WERI-Rb-1 (cell line): ENCODE measurements around the gene SEZ6.

Experiments
- DNase-seq: peaks from one replicate; pipeline ENCODE4 v3.0.0-alpha.2; 2020
- H3K27ac ChIP-seq: fragments of 250-450 bp; sonication (Bioruptor Pico); 2 replicates; pipeline ENCODE4 v1.5.1; 2020; ENCODE audit warnings: mild to moderate bottlenecking, moderate library complexity
- H3K27me3 ChIP-seq: fragments of 250-450 bp; sonication (Bioruptor Pico); 2 replicates; pipeline ENCODE4 v1.5.1; 2021; ENCODE audit warnings: mild to moderate bottlenecking, low read depth, moderate library complexity; ENCODE audit not compliant: insufficient read depth, severe bottlenecking
- H3K36me3 ChIP-seq: fragments of 250-450 bp; sonication (Bioruptor Pico); 2 replicates; pipeline ENCODE4 v1.5.1; 2020; ENCODE audit warnings: mild to moderate bottlenecking, moderate library complexity
- H3K4me3 ChIP-seq: 2 replicates; pipeline ENCODE4 v1.5.1; 2011; ENCODE audit warnings: low read depth, mild to moderate bottlenecking, control low read depth, low read length
- H3K9me3 ChIP-seq: fragments of 250-450 bp; sonication (Bioruptor Pico); 2 replicates; pipeline ENCODE4 v1.5.1; 2021; ENCODE audit warnings: mild to moderate bottlenecking, moderate library complexity; ENCODE audit not compliant: severe bottlenecking
- CTCF ChIP-seq: IDR thresholded peaks from 2 replicates; pipeline ENCODE4 v1.5.1; 2011; ENCODE audit warnings: low read depth, mild to moderate bottlenecking, control low read depth, inconsistent platforms, low read length

The SEZ6 gene

GRCh38 chr17:28957992-28958355 is 47.9 kb downstream of the SEZ6 start:
- H3K4me3 ChIP-seq: no peak overlapping the region
- no peak for TF ChIP-seq CTCF
- H3K27me3 ChIP-seq: no peaks in the 10 kb centered on the region
- H3K36me3 ChIP-seq: peaks cover 71% of the 10 kb centered on the region
- no peak overlapping the region for H3K27ac ChIP-seq
- no peaks in the 10 kb centered on the region for H3K9me3 ChIP-seq
- no peak for DNase-seq

GRCh38 chr17:28957277-28957991 is 48.4 kb downstream of the SEZ6 start:
- Histone ChIP-seq H3K36me3 (peaks cover 71% of the 10 kb centered on the region), H3K27ac (no peak overlapping the region), H3K4me3 (no peak overlapping the region), H3K9me3 (no peaks in the 10 kb centered on the region), H3K27me3 (no peaks in the 10 kb centered on the region)
- no peak for DNase-seq
- TF ChIP-seq CTCF: no peak

- no peak overlapping the region for H3K27ac ChIP-seq
- TF ChIP-seq CTCF: no peak
- peaks cover 65% of the 10 kb centered on the region for H3K36me3 ChIP-seq
- DNase-seq: no peak
- no peaks in the 10 kb centered on the region for H3K27me3 ChIP-seq
- no peaks in the 10 kb centered on the region for H3K9me3 ChIP-seq
- no peak overlapping the region for H3K4me3 ChIP-seq
Observed at GRCh38 chr17:28956861-28957260, 49.0 kb downstream of the SEZ6 start.

- no peaks in the 10 kb centered on the region for H3K27me3 ChIP-seq
- no peak for TF ChIP-seq CTCF
- no peaks in the 10 kb centered on the region for H3K9me3 ChIP-seq
- no peak overlapping the region for H3K4me3 ChIP-seq
- peaks cover 58% of the 10 kb centered on the region for H3K36me3 ChIP-seq
- DNase-seq: no peak
- H3K27ac ChIP-seq: no peak overlapping the region
Observed at GRCh38 chr17:28956112-28956511, 49.7 kb downstream of the SEZ6 start.

- Histone ChIP-seq H3K9me3 (no peaks in the 10 kb centered on the region), H3K36me3 (peaks cover 51% of the 10 kb centered on the region), H3K27me3 (no peaks in the 10 kb centered on the region), H3K27ac (no peak overlapping the region), H3K4me3 (no peak overlapping the region)
- no peak for TF ChIP-seq CTCF
- DNase-seq: no peak
Observed at GRCh38 chr17:28955408-28955807, 50.4 kb downstream of the SEZ6 start.

GRCh38 chr17:28954886-28955285 is 50.9 kb downstream of the SEZ6 start:
- no peaks in the 10 kb centered on the region for H3K9me3 ChIP-seq
- no peak overlapping the region for H3K27ac ChIP-seq
- no peak for TF ChIP-seq CTCF
- H3K36me3 ChIP-seq: peaks cover 46% of the 10 kb centered on the region
- no peaks in the 10 kb centered on the region for H3K27me3 ChIP-seq
- DNase-seq: no peak
- no peak overlapping the region for H3K4me3 ChIP-seq
